Upper lobe of left lung (tissue), 6 donors: ENCODE data around the gene TTYH3. TPM values are rescaled to one million over a fixed set of nuclear protein-coding genes. Genes with fewer than 3 reads are reported as not detected.
"Not testable (repeated sequence)": the region's sequence is repeated elsewhere in the genome, so short reads cannot be mapped to it uniquely, and the experiment has no call there.

Experiments used
- ATAC-seq, 2 donors: fragments of 200-7000 bp; cut with Tn5 transposase; one replicate each; pipeline ENCODE4 v1.9.1; 2022; ENCODE audit warnings: mild to moderate bottlenecking in 2 of 2, moderate library complexity in 2 of 2; ENCODE audit not compliant: low FRiP score in 2 of 2
- DNase-seq, 2 donors: peaks; one replicate each; pipeline ENCODE4 v3.0.0-alpha.2; 2019 to 2020
- H3K27ac ChIP-seq, 4 donors: fragments of 200-600 bp; sonication (generic); one replicate each; pipeline ENCODE4 v1.5.1; 2016 to 2019
- H3K27me3 ChIP-seq, 4 donors: fragments of 200-600 bp; sonication (generic); one replicate each; pipeline ENCODE4 v1.5.1; 2017 to 2019
- H3K36me3 ChIP-seq, 4 donors: fragments of 200-600 bp; sonication (generic); one replicate each; pipeline ENCODE4 v1.5.1; 2016 to 2019
- H3K4me1 ChIP-seq, 4 donors: fragments of 200-600 bp; sonication (generic); one replicate each; pipeline ENCODE4 v1.5.1; 2018 to 2019
- H3K4me3 ChIP-seq, 4 donors: fragments of 200-600 bp; sonication (generic); one replicate each; pipeline ENCODE4 v1.5.1; 2017 to 2019; ENCODE audit warnings: mild to moderate bottlenecking in 2 of 4, moderate library complexity in 1 of 4
- H3K9me3 ChIP-seq, 4 donors: fragments of 200-600 bp; sonication (generic); one replicate each; pipeline ENCODE4 v1.5.1; 2018 to 2019
- CTCF ChIP-seq, 6 experiments: fragments of 450-650 bp in 4 of 6; fragments of 200-600 bp in 2 of 6; sonication (generic) in 2 of 6; IDR thresholded peaks; one replicate each; pipeline ENCODE4 v1.5.1; 2016 to 2019; ENCODE audit warnings: antibody characterized with exemption in 6 of 6
- EP300 ChIP-seq, 4 donors: sonication (generic); formaldehyde crosslinking; IDR thresholded peaks; one replicate each; pipeline ENCODE4 v1.5.1; 2017; ENCODE audit warnings: antibody characterized with exemption in 4 of 4, control low read depth in 2 of 4
- POLR2A ChIP-seq, 4 donors: fragments of 450-650 bp; IDR thresholded peaks; one replicate each; pipeline ENCODE4 v1.5.1; 2016 to 2017; ENCODE audit warnings: antibody characterized with exemption in 4 of 4, mild to moderate bottlenecking in 2 of 4
- POLR2AphosphoS5 ChIP-seq, 2 donors: sonication (generic); formaldehyde crosslinking; IDR thresholded peaks; one replicate each; pipeline ENCODE4 v1.5.1; 2017; ENCODE audit warnings: antibody characterized with exemption in 2 of 2
- WGBS, 2 donors: methylation state at CpG; one replicate each; pipeline ENCODE4 v1.1.5; 2017 to 2018; 5-methylcytosine and 5-hydroxymethylcytosine counted together
- total RNA-seq, 6 donors: library from RNA; depleted of rRNA in 4 of 6; stranded (reverse); fragments of >200 nt in 4 of 6; gene quantifications; one replicate each; pipeline versions ENCODE4 v1.1.0 to v1.2.1, GENCODE V29; 2016 to 2021
- donor health status: DM: no; HTN: no; CAD: no; lungs with moderate emphysema.
- donor health status: DM: no; HTN: yes; CAD: no; lungs with severe emphysema.

Gene TTYH3
- total RNA-seq, 6 donors from 2014 or later = 16.5 to 69.6 (median 58.1) TPM

GRCh38 chr7:2670720-2671391 is 39.1 kb downstream of the TTYH3 start:
- Histone ChIP-seq H3K4me3 (no peak overlapping the region), H3K4me1 (peaks cover 4 to 11% (median 6%) of the 10 kb centered on the region in 4 donors), H3K27ac (no peak overlapping the region), H3K36me3 (no peaks in the 10 kb centered on the region), H3K9me3 (no peaks in the 10 kb centered on the region), H3K27me3 (no peaks in the 10 kb centered on the region)
- ATAC-seq (peak; percentile 71 to 87), DNase-seq (peak; percentile 63 to 94)
- 23 to 38% methylated on average over 13 to 24 of the region's 25 CpGs for WGBS, 2 donors
- TF ChIP-seq POLR2AphosphoS5 (IDR thresholded peaks at IDR 0.05) (no peak), EP300 (IDR thresholded peaks at IDR 0.05) (no peak), CTCF (IDR thresholded peaks at IDR 0.05) (peak; percentile 78 to 87 (median 86))

GRCh38 chr7:2673214-2673613 is 41.4 kb downstream of the TTYH3 start:
- not testable (repeated sequence) for DNase-seq

GRCh38 chr7:2673934-2674333 is 42.1 kb downstream of the TTYH3 start:
- H3K9me3 ChIP-seq = no peaks in the 10 kb centered on the region
- H3K4me3 ChIP-seq = no peak overlapping the region
- ATAC-seq (no peak), DNase-seq (no peak)
- no peak for TF ChIP-seq EP300 (IDR thresholded peaks at IDR 0.05)
- no peak for TF ChIP-seq POLR2AphosphoS5 (IDR thresholded peaks at IDR 0.05)
- no peak for TF ChIP-seq CTCF (IDR thresholded peaks at IDR 0.05)
- no peak for TF ChIP-seq POLR2A (IDR thresholded peaks at IDR 0.05)
- no peaks in the 10 kb centered on the region for H3K36me3 ChIP-seq
- peaks cover 4 to 7% (median 6%) of the 10 kb centered on the region in 4 donors for H3K4me1 ChIP-seq
- no peaks in the 10 kb centered on the region for H3K27me3 ChIP-seq
- no peak overlapping the region for H3K27ac ChIP-seq

More at GRCh38 chr7:2673214-2673613, 41.4 kb downstream of the TTYH3 start:
- H3K4me3 ChIP-seq, H3K27me3 ChIP-seq, H3K27ac ChIP-seq, H3K36me3 ChIP-seq, ATAC-seq, H3K4me1 ChIP-seq, H3K9me3 ChIP-seq: not testable (repeated sequence)
- WGBS, 2 donors = 61 to 71% methylated on average over 6 of the region's 6 CpGs

- H3K27ac ChIP-seq = no peak overlapping the region
- ATAC-seq (no peak), DNase-seq (no peak)
- H3K36me3 ChIP-seq = no peaks in the 10 kb centered on the region
- no peaks in the 10 kb centered on the region for H3K9me3 ChIP-seq
- TF ChIP-seq POLR2A (IDR thresholded peaks at IDR 0.05) (no peak), EP300 (IDR thresholded peaks at IDR 0.05) (no peak), CTCF (IDR thresholded peaks at IDR 0.05) (no peak), POLR2AphosphoS5 (IDR thresholded peaks at IDR 0.05) (no peak)
- peaks cover 4 to 7% (median 6%) of the 10 kb centered on the region in 4 donors for H3K4me1 ChIP-seq
- H3K27me3 ChIP-seq = no peaks in the 10 kb centered on the region
- 68 to 73% methylated on average over 7 to 9 of the region's 9 CpGs for WGBS, 2 donors
- no peak overlapping the region for H3K4me3 ChIP-seq
Measured at GRCh38 chr7:2675256-2675764, 43.5 kb downstream of the TTYH3 start.

- ATAC-seq, H3K4me3 ChIP-seq, H3K4me1 ChIP-seq, H3K27me3 ChIP-seq, H3K27ac ChIP-seq, DNase-seq, H3K9me3 ChIP-seq, H3K36me3 ChIP-seq: not testable (repeated sequence)
- WGBS, 2 donors = 92% methylated on average over 6 of the region's 8 CpGs; no CpG with 5 or more reads in 1 of the 2 donors
Measured at GRCh38 chr7:2676576-2676975, 44.8 kb downstream of the TTYH3 start.

GRCh38 chr7:2678454-2678853 is 46.7 kb downstream of the TTYH3 start:
- not testable (repeated sequence) for H3K27ac ChIP-seq, DNase-seq, H3K4me1 ChIP-seq, ATAC-seq, H3K9me3 ChIP-seq, H3K36me3 ChIP-seq, H3K4me3 ChIP-seq, H3K27me3 ChIP-seq
- WGBS, 2 donors = 80 to 84% methylated on average over 7 to 13 of the region's 15 CpGs

- peak in 1 of 2 donors; percentile 67 for DNase-seq
- not testable (repeated sequence) for H3K9me3 ChIP-seq, ATAC-seq, H3K27me3 ChIP-seq, H3K4me1 ChIP-seq, H3K36me3 ChIP-seq, H3K4me3 ChIP-seq, H3K27ac ChIP-seq
- 80 to 89% methylated on average over 18 to 61 of the region's 64 CpGs for WGBS, 2 donors
Measured at GRCh38 chr7:2679135-2680127, 47.6 kb downstream of the TTYH3 start.
